ENCODE data around the gene TCF12.

Gene TCF12

GRCh38 chr15:57185507-57186074 lies 267.1 kb downstream of the TCF12 start:
- no peak for DNase-seq

DNA sequence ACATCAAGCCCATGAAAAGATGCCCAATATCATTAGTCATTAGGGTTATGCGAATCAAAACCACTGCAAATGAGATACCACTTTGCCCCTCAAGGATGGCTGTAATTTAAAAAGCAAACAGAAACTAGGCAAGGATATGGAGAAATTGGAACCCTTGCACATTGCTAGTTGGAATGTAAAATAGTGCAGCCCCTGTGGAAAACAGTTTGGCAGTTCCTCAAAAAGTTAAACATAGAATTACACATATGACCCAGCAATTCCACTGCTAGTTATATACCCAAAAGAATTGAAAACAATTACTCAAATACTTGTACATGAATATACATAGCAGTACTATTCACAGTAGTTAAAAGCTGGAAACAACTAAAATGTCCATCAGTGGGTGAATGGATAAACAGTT lies 271.0 kb downstream of the TCF12 start:
- DNase-seq = no peak

GRCh38 chr15:57190208-57190607 lies 271.8 kb downstream of the TCF12 start:
- DNase-seq = no peak

DNA sequence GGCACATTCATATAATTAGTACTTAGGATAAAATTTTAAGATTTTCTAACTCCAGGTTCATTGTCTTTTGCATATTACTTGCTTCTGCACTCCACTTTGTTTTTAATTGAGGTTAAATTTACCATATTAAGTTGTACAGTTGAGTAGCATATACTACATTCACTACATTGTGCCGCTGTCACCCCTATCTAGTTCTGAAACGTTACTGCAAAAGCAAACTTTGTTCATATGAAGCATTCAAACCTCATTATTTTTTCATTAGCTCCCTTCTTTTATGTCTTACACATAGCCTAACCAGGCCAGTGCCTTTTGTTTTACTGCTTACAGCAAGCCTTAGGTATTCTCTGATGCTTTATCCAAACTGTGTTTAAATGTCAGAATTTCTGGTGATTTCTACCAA lies 274.7 kb downstream of the TCF12 start:
- no peak for DNase-seq

DNA sequence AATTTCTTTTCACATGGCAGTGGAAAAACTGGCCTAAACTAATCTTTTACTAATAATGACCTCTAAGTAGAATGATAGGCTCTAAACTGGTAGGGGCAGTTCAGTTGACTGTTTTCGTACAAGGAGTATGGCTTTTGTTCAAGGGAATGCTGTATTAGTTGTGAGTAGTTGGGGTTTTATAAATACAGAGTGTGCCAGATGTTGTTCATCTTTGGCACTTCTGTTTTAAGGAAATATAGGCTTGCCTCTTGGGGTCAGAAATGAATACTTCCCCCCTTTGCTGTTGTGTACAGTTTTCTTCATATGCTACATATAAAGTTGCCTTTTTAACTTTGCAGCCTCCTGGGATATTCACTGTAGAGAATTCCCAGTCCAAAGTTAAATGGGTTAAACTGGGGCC lies 276.9 kb downstream of the TCF12 start:
- DNase-seq = no peak

GRCh38 chr15:57196865-57197264 lies 278.4 kb downstream of the TCF12 start:
- peak; percentile 15 for DNase-seq

DNA sequence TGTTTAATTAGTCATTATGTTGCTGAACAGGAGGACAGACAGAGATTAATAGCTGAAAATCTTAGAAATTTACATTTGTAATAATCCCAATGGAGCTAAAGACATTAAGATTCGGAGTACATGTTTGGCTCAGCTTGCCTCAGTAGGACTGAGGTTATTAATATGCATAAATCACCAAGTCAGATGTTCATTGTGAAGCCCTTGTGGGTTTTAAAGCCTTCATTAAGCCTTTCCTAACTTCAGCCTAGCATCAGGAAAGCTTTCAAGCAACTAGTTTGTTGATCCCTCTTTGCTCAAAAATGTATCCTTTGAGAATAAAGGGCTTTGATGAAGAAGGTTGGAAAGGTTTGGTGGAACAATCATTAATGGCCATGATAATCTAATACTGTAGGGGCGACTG lies 279.7 kb downstream of the TCF12 start:
- no peak for DNase-seq

GRCh38 chr15:57198654-57199291 lies 280.3 kb downstream of the TCF12 start:
- peak; percentile 76 for DNase-seq

- DNase-seq = no peak
Measured at GRCh38 chr15:57201578-57201977, 283.1 kb downstream of the TCF12 start.

- no peak for DNase-seq
Measured at GRCh38 chr15:57203906-57204305, 285.5 kb downstream of the TCF12 start.

DNA sequence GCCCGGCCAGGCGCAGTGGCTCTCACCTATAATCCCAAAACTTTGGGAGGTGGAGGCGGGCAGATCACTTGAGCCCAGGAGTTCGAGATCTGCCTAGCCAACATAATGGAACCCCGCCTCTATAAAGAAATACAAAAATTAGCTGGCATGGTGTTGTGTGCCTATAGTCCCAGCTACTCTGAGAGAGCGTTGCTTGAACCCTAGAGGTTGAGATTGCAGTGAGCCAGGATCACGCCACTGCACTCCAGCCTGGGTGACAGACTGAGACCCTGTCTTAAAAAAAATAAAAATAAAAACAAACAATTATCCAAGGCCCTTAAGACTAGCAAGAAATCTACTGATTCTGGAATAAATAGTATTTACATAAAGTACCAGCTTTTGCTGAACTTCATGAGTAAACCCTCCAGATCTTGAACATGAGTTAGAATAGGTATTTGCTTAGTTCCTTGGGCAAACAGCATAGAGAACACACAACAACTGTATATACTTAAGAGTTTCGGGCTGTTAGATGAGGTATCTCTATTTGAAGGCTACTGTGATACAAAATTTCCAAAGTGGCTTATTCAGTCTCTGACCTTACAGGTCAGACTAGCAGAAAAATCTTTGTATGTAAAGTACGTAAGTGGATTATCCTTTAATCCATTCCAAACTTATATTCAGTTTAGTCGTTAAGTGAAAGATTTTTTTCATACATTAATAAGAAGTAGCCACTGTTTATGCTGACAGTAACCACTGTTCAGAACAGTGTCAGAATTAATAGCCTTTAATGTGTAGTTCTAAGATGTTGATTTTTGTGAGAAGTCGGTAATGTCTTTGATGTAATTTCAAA lies 286.8 kb downstream of the TCF12 start:
- no peak for DNase-seq

DNA sequence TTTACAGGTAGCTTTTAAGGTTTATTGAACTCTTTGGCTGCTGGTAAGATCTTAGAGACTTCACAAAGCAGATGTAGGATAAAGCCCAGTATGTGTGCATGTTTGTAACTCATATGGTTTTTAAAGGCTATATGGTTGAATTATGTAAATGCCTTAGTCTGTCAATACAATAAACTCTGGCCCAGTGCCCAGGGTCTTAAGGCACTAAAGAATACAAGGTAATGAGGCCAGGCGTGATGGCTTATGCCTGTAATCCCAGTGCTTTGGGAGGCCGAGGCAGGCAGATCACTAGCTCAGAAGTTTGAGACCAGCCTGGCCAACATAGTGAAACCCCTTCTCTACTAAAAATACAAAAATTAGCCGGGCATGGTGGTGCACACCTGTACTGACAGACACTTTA lies 287.6 kb downstream of the TCF12 start:
- no peak for DNase-seq

GRCh38 chr15:57213862-57214261 lies 295.4 kb downstream of the TCF12 start:
- DNase-seq = peak; percentile 30

DNA sequence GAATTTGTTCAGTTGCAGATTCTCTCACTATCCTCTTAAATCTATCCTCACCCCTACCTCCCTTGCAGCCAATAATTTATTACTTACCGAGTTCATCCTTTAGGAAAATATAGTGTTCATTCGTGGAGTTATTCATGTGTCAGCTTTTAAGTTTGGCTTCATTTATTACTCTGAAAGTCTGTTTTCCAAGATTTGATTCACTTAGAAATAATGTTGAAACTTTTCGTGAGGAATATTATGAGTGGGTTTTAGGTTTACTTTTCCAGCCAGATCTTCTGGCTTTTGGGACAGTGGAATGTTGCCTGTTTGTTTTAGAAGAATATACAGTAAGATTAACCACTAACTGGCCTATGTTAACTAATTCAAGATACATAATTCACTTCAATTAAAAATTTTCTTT lies 296.9 kb downstream of the TCF12 start:
- DNase-seq = no peak

DNA sequence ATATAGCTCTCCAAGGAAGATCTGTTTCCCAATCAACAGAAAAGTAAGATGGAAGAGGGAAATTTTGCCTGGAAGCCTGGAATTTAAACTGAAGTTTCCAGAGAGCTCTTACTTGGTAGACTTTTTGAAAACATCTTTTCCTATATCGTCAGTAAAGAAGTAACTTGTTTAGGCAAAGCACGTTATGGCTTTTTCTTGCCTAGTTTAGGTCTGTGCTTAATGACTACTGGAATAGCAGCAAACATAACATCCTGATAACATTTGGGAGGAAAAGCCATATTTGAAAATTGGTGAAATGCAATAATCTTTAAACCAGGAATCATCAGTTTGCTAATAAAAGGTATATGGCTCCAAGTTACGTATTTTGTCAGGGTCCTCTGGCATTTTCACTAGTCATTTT lies 297.4 kb downstream of the TCF12 start:
- no peak for DNase-seq

DNA sequence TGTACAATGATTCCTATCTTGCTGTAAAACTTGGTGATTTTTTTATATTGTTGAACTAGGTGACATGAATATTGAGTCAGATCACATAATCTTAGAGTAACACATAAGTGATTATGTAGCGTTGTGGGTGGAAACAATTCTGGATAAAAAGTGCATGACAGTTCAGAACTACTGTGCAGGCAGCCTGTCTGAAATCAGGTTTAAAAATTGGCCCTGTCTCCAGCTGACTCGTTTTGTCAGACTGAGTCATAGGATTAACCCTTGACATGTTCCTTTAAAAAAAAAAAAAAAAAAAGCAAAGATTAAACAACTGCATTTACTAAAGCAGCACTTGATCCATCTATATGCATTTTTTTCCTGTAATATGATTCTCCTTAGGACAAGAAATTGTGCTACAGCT lies 297.8 kb downstream of the TCF12 start:
- no peak for DNase-seq

DNA sequence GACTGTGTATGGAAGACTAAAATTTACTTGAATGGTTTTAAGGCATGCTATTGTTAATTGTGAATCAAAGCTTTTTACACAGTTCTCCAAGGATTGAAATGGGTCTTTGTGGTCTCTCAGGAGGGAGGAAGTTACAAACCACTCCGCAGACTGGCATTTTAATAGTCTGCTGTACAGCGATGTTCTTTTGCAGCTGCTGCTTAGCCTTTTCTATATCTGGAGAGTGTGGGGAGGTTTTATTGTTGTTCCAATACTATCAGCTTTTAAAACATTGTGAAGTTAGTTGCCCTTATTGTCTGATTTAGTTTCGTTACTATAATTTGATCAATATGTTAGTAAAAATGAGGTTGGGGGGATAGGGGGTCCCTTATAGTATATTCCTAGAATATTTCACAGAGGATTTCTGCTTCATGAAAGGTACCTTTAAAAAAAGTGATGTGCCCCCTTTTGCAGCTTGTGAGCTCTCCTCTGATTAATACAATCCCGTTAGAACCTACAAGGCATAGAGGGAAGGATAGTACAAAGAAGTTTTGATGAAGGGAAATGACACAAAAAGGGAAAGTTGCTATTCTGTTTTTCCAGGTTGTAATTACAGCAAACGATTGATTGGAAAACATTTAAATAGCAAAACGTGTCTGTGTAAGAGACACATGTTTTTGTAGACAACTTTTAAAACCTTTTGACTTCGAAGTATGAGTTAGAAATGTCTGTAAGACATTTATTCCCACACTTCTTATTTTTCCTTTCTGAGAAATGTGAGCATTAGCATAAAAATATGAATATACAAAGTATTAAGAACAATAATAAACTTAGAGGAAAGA lies 299.5 kb downstream of the TCF12 start:
- DNase-seq = peak; percentile 26

GRCh38 chr15:57218826-57219576 lies 300.6 kb downstream of the TCF12 start:
- DNase-seq = peak; percentile 68

GRCh38 chr15:57220205-57220604 lies 301.8 kb downstream of the TCF12 start:
- DNase-seq = no peak

DNA sequence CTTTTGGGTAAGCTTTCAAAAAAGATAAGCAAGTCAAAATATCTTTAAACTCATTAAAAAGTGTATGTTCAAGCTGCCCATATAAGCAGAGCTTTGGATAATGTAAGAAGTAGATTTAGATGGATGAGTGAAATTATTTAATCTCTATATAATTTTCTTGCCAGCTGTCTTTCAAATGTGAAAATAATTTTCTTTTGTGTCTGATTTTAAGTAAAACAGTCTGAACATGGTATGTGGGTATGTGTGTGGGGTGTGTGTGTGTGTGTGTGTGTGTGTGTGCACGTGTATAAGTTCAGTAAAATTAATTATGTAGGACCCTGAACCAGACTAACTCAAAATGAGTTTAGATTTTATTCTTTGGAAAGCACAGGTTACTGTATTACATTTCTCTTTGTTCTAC lies 302.7 kb downstream of the TCF12 start:
- no peak for DNase-seq

GRCh38 chr15:57223345-57223744 lies 304.9 kb downstream of the TCF12 start:
- DNase-seq = no peak

DNA sequence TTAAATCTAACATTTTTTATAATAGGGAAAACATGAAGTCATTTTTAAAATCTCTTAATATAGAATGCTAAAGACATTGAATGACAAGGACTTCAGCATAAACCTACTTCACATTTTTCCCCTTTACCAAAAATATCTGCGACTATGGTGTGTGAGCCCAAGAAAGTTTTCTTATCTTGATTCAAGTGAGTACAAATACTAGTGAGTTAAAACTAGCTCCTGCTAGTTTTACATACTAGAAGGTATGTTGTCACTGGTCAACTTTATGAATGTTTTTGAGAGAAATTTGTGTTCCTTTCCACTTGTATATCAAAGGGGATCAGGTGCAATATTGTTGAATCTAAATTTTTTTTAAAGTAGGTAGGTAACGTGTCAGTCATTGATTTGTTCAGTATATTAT lies 305.4 kb downstream of the TCF12 start:
- no peak for DNase-seq

DNA sequence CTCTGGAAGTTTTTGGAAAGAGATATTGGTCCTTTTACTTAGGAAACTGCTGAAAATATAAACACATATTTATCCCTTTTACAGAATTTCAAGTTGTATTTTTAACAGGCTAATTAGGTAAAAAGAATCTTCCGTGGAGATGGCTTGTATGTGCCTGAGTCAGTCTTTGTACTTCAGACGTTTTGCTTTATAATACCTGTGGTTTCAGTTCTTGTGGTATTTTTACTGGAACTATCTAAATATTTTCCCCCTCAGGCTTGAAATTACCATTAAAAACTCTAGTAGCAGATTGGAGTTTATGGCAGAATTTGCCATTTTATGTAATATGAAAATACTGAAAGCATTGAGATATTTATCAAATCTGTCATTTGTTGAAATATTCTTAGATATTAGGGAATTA lies 306.2 kb downstream of the TCF12 start:
- no peak for DNase-seq
